ENCODE results near the gene DCDC1. TPM values are rescaled to one million over a fixed set of nuclear protein-coding genes. Genes with fewer than 3 reads are reported as not detected.

DCDC1 gene
- total RNA-seq, 2 experiments from 2014 or later: 0.13 TPM; not detected in 1

DNA sequence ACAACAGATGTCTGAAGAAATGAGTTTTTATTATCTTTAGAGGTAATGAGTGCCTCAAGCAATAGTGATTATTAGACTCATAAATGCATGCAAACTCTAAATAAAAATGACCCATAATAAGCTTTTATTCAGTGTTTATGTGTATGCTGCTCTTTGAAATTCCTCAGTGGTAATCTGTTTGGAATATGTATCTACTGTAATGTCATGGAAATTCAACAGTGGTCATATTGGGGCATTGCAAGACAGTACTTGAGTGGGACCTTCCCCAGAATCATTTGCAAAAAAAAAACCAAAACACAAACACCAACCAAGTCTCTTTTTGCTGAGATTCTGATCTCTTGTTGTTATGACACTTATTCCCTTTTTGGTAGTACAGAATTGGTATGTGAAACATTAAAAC, 35.1 kb upstream of the DCDC1 start:
- CTCF ChIA-PET (ENCODE audit: unreplicated experiment): no interaction called here
- intact Hi-C loops (cut with micrococcal nuclease; ENCODE audit: unreplicated experiment): no loop called here
- TF ChIP-seq, protein P1, sequence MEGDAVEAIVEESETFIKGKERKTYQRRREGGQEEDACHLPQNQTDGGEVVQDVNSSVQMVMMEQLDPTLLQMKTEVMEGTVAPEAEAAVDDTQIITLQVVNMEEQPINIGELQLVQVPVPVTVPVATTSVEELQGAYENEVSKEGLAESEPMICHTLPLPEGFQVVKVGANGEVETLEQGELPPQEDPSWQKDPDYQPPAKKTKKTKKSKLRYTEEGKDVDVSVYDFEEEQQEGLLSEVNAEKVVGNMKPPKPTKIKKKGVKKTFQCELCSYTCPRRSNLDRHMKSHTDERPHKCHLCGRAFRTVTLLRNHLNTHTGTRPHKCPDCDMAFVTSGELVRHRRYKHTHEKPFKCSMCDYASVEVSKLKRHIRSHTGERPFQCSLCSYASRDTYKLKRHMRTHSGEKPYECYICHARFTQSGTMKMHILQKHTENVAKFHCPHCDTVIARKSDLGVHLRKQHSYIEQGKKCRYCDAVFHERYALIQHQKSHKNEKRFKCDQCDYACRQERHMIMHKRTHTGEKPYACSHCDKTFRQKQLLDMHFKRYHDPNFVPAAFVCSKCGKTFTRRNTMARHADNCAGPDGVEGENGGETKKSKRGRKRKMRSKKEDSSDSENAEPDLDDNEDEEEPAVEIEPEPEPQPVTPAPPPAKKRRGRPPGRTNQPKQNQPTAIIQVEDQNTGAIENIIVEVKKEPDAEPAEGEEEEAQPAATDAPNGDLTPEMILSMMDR (conservative IDR thresholded peaks at IDR 0.05; ENCODE audit: low read length): no peak
- TF ChIP-seq EZH2phosphoT487 (IDR thresholded peaks at IDR 0.05; ENCODE audit: borderline replicate concordance, low read depth, low read length): no peak
- no peak overlapping the region for H3K4me2 ChIP-seq (ENCODE audit: low read length)
- no peaks in the 10 kb centered on the region for H3K79me2 ChIP-seq (ENCODE audit: insufficient read depth, low read depth, low read length)
- H4K20me1 ChIP-seq (ENCODE audit: insufficient read depth, low read length): no peaks in the 10 kb centered on the region
- POLR2A ChIA-PET: no interaction called here
- H3K9me3 ChIP-seq (ENCODE audit: low read length): no peaks in the 10 kb centered on the region
- H2AFZ ChIP-seq (ENCODE audit: low read length): no peak overlapping the region
- no peak for DNase-seq (ENCODE audit: low spot score)
- H3K36me3 ChIP-seq (ENCODE audit: insufficient read depth, low read length): no peaks in the 10 kb centered on the region
- no peak overlapping the region for H3K27ac ChIP-seq (ENCODE audit: low read depth, low read length, poor library complexity, severe bottlenecking)
- no peaks in the 10 kb centered on the region for H3K9me2 ChIP-seq (ENCODE audit: insufficient read depth, low read length)
- no TSS peak for BruUV-seq (replicated peaks)
- H3K4me1 ChIP-seq (ENCODE audit: insufficient read depth, low read length, poor library complexity, severe bottlenecking): no peaks in the 10 kb centered on the region
- H3K4me3 ChIP-seq (ENCODE audit: low read depth, low read length, poor library complexity, severe bottlenecking): no peak overlapping the region

DNA sequence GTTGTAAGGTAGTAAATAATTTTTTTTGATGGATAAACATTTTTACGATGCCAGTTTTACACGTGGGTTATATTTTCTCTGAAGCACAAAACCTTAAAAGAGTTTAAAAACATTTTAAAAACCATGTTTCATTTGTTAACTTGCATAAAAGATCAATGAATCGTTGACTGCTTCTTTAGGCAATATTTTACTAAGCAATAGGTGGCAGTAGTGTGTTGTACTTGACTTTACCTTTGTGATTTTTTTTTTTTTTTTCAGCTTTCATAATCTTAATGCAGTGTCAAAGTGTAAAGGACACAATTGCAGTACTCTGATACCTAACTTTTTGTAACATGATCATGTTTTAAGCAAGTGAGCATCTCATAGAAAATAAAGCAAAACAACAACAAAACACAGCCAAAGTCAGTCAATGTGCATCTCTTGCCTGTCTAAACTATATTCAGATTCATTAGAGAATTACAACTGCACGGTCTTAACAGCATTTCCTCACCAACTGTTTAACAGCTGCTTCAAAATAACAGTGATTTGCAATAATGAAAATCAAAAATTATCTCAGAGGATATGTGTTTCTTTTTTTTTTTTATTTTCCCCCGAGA, 27.8 kb upstream of the DCDC1 start:
- POLR2A ChIA-PET: interaction anchor here (0.7 to 1.3 kb wide), 2 partner anchors 9 to 379 kb away, joined by 3 to 4 read pairs; no protein-coding TSS in a partner anchor
- no peaks in the 10 kb centered on the region for H3K4me1 ChIP-seq (ENCODE audit: insufficient read depth, low read length, poor library complexity, severe bottlenecking)
- H3K79me2 ChIP-seq (ENCODE audit: insufficient read depth, low read depth, low read length): no peaks in the 10 kb centered on the region

DNA sequence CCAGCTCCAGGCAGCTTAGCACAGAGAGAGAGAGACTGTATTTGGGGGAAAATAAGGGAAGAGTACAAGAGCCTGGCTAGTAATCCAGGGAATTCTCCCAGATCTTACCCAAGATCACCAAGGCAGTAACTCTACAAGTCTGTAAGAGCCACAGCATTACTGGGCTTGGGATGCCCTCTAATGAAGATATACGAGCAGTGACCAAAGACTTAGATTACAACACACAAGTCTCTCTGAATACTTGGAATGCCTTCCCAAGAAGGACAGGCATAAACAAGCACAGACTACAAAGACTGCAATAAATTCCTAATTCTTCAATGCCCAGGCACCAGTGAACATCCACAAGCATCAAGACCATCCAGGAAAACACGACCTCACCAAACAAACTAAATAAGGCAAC, 17.8 kb upstream of the DCDC1 start:
- BruUV-seq (replicated peaks): no TSS peak
- no peak overlapping the region for H3K4me3 ChIP-seq (ENCODE audit: low read depth, low read length, poor library complexity, severe bottlenecking)
- no peak for TF ChIP-seq EZH2phosphoT487 (IDR thresholded peaks at IDR 0.05; ENCODE audit: borderline replicate concordance, low read depth, low read length)
- TF ChIP-seq, protein P1 (conservative IDR thresholded peaks at IDR 0.05; ENCODE audit: low read length): no peak

More for the DNA sequence above, 27.8 kb upstream of the DCDC1 start:
- TF ChIP-seq, protein P1 (conservative IDR thresholded peaks at IDR 0.05; ENCODE audit: low read length): peak; percentile 85
- no peak for TF ChIP-seq EZH2phosphoT487 (IDR thresholded peaks at IDR 0.05; ENCODE audit: borderline replicate concordance, low read depth, low read length)
- no peak overlapping the region for H2AFZ ChIP-seq (ENCODE audit: low read length)
- no peak overlapping the region for H3K27ac ChIP-seq (ENCODE audit: low read depth, low read length, poor library complexity, severe bottlenecking)
- no peaks in the 10 kb centered on the region for H4K20me1 ChIP-seq (ENCODE audit: insufficient read depth, low read length)
- peak; percentile 42 for DNase-seq (ENCODE audit: low spot score)
- BruUV-seq (replicated peaks): no TSS peak
- H3K4me2 ChIP-seq (ENCODE audit: low read length): no peak overlapping the region
- H3K4me3 ChIP-seq (ENCODE audit: low read depth, low read length, poor library complexity, severe bottlenecking): no peak overlapping the region
- H3K9me3 ChIP-seq (ENCODE audit: low read length): no peaks in the 10 kb centered on the region
- CTCF ChIA-PET (ENCODE audit: unreplicated experiment): interaction anchor here (1.0 kb wide), 1 partner anchor 778 kb away, joined by 3 read pairs; no protein-coding TSS in a partner anchor
- intact Hi-C loops (cut with micrococcal nuclease; ENCODE audit: unreplicated experiment): loop anchor here (2.0 to 10.0 kb wide), 4 partner anchors 473 to 780 kb away; no protein-coding TSS in a partner anchor
- H3K36me3 ChIP-seq (ENCODE audit: insufficient read depth, low read length): no peaks in the 10 kb centered on the region
- H3K9me2 ChIP-seq (ENCODE audit: insufficient read depth, low read length): no peaks in the 10 kb centered on the region

More for the DNA sequence above, 17.8 kb upstream of the DCDC1 start:
- no peak overlapping the region for H3K27ac ChIP-seq (ENCODE audit: low read depth, low read length, poor library complexity, severe bottlenecking)
- H2AFZ ChIP-seq (ENCODE audit: low read length): no peak overlapping the region
- H3K36me3 ChIP-seq (ENCODE audit: insufficient read depth, low read length): no peaks in the 10 kb centered on the region
- POLR2A ChIA-PET: interaction anchor here (0.7 kb wide), 1 partner anchor 118 kb away, joined by 3 read pairs; no protein-coding TSS in a partner anchor
- CTCF ChIA-PET (ENCODE audit: unreplicated experiment): no interaction called here
- H3K79me2 ChIP-seq (ENCODE audit: insufficient read depth, low read depth, low read length): no peaks in the 10 kb centered on the region
- no peaks in the 10 kb centered on the region for H3K9me3 ChIP-seq (ENCODE audit: low read length)
- intact Hi-C loops (cut with micrococcal nuclease; ENCODE audit: unreplicated experiment): no loop called here
- no peaks in the 10 kb centered on the region for H3K9me2 ChIP-seq (ENCODE audit: insufficient read depth, low read length)
- H4K20me1 ChIP-seq (ENCODE audit: insufficient read depth, low read length): no peaks in the 10 kb centered on the region
- H3K4me2 ChIP-seq (ENCODE audit: low read length): no peak overlapping the region
- no peak for DNase-seq (ENCODE audit: low spot score)
- no peaks in the 10 kb centered on the region for H3K4me1 ChIP-seq (ENCODE audit: insufficient read depth, low read length, poor library complexity, severe bottlenecking)
